Mesendoderm (in vitro differentiated cells): ENCODE results near the gene EXOSC5.

Experiments used
- DNase-seq: peaks from one replicate; pipeline ENCODE4 v3.0.0; 2013
- H2AK5ac ChIP-seq: 2 replicates; pipeline ENCODE4 v1.6.1; 2013; ENCODE audit warnings: low read length, inconsistent platforms
- H2BK120ac ChIP-seq: 2 replicates; pipeline ENCODE4 v1.6.1; 2013; ENCODE audit warnings: low read depth, mild to moderate bottlenecking, low read length, moderate library complexity, mixed read lengths
- H2BK15ac ChIP-seq: replicated peaks from 2 replicates; pipeline ENCODE4 v1.6.1; 2013; ENCODE audit warnings: low read depth, mild to moderate bottlenecking, moderate library complexity
- H2BK5ac ChIP-seq: 2 replicates; pipeline ENCODE4 v1.6.1; 2013; ENCODE audit warnings: low read length, inconsistent platforms
- H3K18ac ChIP-seq: 2 replicates; pipeline ENCODE4 v1.6.1; 2013; ENCODE audit warnings: mild to moderate bottlenecking, low read length, mixed read lengths
- H3K23ac ChIP-seq: one replicate; pipeline ENCODE4 v1.6.1; 2013; ENCODE audit warnings: low read length
- H3K27ac ChIP-seq: 2 replicates; pipeline ENCODE4 v1.5.1; 2013; ENCODE audit warnings: low read depth, mild to moderate bottlenecking, inconsistent platforms, low read length, moderate library complexity
- H3K27me3 ChIP-seq: 2 replicates; pipeline ENCODE4 v1.6.1; 2013; ENCODE audit warnings: low read length, control low read depth, mild to moderate bottlenecking, inconsistent platforms; ENCODE audit not compliant: insufficient read depth, poor library complexity
- H3K36me3 ChIP-seq: 2 replicates; pipeline ENCODE4 v1.6.1; 2013; ENCODE audit warnings: low read length, inconsistent platforms; ENCODE audit not compliant: control insufficient read depth, insufficient read depth
- H3K4ac ChIP-seq: one replicate; pipeline ENCODE4 v1.6.1; 2013; ENCODE audit warnings: low read depth, mild to moderate bottlenecking, low read length, moderate library complexity
- H3K4me1 ChIP-seq: 2 replicates; pipeline ENCODE4 v1.6.1; 2013; ENCODE audit warnings: low read depth, low read length, inconsistent platforms; ENCODE audit not compliant: control insufficient read depth
- H3K4me2 ChIP-seq: 2 replicates; pipeline ENCODE4 v1.6.1; 2013; ENCODE audit warnings: low read length
- H3K4me3 ChIP-seq: 2 replicates; pipeline ENCODE4 v1.5.1; 2013; ENCODE audit warnings: mild to moderate bottlenecking, low read length
- H3K56ac ChIP-seq: one replicate; pipeline ENCODE4 v1.6.1; 2013; ENCODE audit warnings: low read length
- H3K79me1 ChIP-seq: 2 replicates; pipeline ENCODE4 v1.6.1; 2013; ENCODE audit warnings: low read length, inconsistent platforms
- H3K79me2 ChIP-seq: 2 replicates; pipeline ENCODE4 v1.6.1; 2013; ENCODE audit warnings: mild to moderate bottlenecking, low read length; ENCODE audit not compliant: control insufficient read depth, insufficient read depth
- H3K9ac ChIP-seq: 2 replicates; pipeline ENCODE4 v1.6.1; 2013; ENCODE audit warnings: low read length, inconsistent platforms
- H4K5ac ChIP-seq: one replicate; pipeline ENCODE4 v1.6.1; 2013; ENCODE audit warnings: low read length
- H4K8ac ChIP-seq: one replicate; pipeline ENCODE4 v1.6.1; 2013; ENCODE audit warnings: low read depth, mild to moderate bottlenecking, control low read depth, low read length, moderate library complexity
- WGBS: extraction: QIAGEN DNeasy Blood & Tissue Kit; methylation state at CpG from one replicate; pipeline ENCODE4 v1.1.7; 2013; ENCODE audit warnings: low lambda C conversion rate, missing lambda C conversion rate; ENCODE audit not compliant: insufficient coverage; ENCODE audit errors: extremely low coverage; 5-methylcytosine and 5-hydroxymethylcytosine counted together

EXOSC5 gene

GRCh38 chr19:41367848-41368301 is 29.3 kb downstream of the EXOSC5 start:
- Histone ChIP-seq H2BK15ac (no peak overlapping the region), H3K23ac (no peak overlapping the region), H3K56ac (no peak overlapping the region), H3K36me3 (no peaks in the 10 kb centered on the region), H4K8ac (no peak overlapping the region), H3K18ac (no peak overlapping the region), H2BK5ac (no peak overlapping the region), H3K79me1 (peaks cover 4% of the 10 kb centered on the region), H3K4me2 (no peak overlapping the region), H3K9ac (no peak overlapping the region), H3K27me3 (no peaks in the 10 kb centered on the region), H3K4me1 (peaks cover 3% of the 10 kb centered on the region), H3K27ac (no peak overlapping the region), H2AK5ac (no peak overlapping the region), H2BK120ac (no peak overlapping the region), H4K5ac (no peak overlapping the region), H3K4me3 (no peak overlapping the region), H3K79me2 (no peaks in the 10 kb centered on the region), H3K4ac (no peak overlapping the region)
- no peak for DNase-seq
- WGBS: no CpG with 5 or more reads among the region's 6 CpGs

- Histone ChIP-seq H3K4me3 (no peak overlapping the region), H4K5ac (no peak overlapping the region), H3K79me2 (no peaks in the 10 kb centered on the region), H3K79me1 (peaks cover 4% of the 10 kb centered on the region), H3K18ac (no peak overlapping the region), H3K27me3 (no peaks in the 10 kb centered on the region), H3K23ac (no peak overlapping the region), H3K27ac (no peak overlapping the region), H2BK120ac (no peak overlapping the region), H3K36me3 (no peaks in the 10 kb centered on the region), H3K56ac (no peak overlapping the region), H3K9ac (no peak overlapping the region), H2BK5ac (no peak overlapping the region), H2AK5ac (no peak overlapping the region), H4K8ac (no peak overlapping the region), H2BK15ac (no peak overlapping the region), H3K4me2 (no peak overlapping the region), H3K4me1 (peaks cover 3% of the 10 kb centered on the region), H3K4ac (no peak overlapping the region)
- DNase-seq: no peak
- no CpG with 5 or more reads among the region's 1 CpG for WGBS
Measured at GRCh38 chr19:41366089-41366488, 31.1 kb downstream of the EXOSC5 start.

- Histone ChIP-seq H3K9ac (peak overlapping the region; percentile 90), H3K79me2 (no peaks in the 10 kb centered on the region), H3K56ac (peak overlapping the region; percentile 92), H3K79me1 (peaks cover 4% of the 10 kb centered on the region), H3K36me3 (no peaks in the 10 kb centered on the region), H3K4me2 (peak overlapping the region; percentile 84), H3K27me3 (no peaks in the 10 kb centered on the region), H4K5ac (peak overlapping the region; percentile 77), H2BK120ac (no peak overlapping the region), H2BK5ac (peak overlapping the region; percentile 82), H3K27ac (no peak overlapping the region), H2AK5ac (peak overlapping the region; percentile 96), H3K4me3 (peak overlapping the region; percentile 68), H3K23ac (no peak overlapping the region), H4K8ac (peak overlapping the region; percentile 43), H2BK15ac (no peak overlapping the region), H3K4ac (peak overlapping the region; percentile 93), H3K4me1 (peaks cover 3% of the 10 kb centered on the region), H3K18ac (peak overlapping the region; percentile 78)
- WGBS: no CpG with 5 or more reads among the region's 14 CpGs
- no peak for DNase-seq
Measured at GRCh38 chr19:41364524-41365391, 32.4 kb downstream of the EXOSC5 start.

GRCh38 chr19:41363753-41364523 is 33.2 kb downstream of the EXOSC5 start, which contains the start of gene B9D2:
Gene B9D2 (minus strand): TSS chr19:41364149. CDS start chr19:41363519, 630 bp downstream.
- peak within 1 kb of the TSS; percentile 51 for H3K27ac ChIP-seq
- peak within 1 kb of the TSS; percentile 90 for H3K9ac ChIP-seq

GRCh38 chr19:41363371-41363752 is 33.8 kb downstream of the EXOSC5 start:
- H3K4ac ChIP-seq: no peak overlapping the region
- peak overlapping the region; percentile 26 for H3K4me3 ChIP-seq
- H3K9ac ChIP-seq: peak overlapping the region; percentile 59
- H4K5ac ChIP-seq: no peak overlapping the region
- no peak overlapping the region for H2BK5ac ChIP-seq
- H3K79me2 ChIP-seq: no peaks in the 10 kb centered on the region
- no peak overlapping the region for H3K18ac ChIP-seq
- no peak overlapping the region for H2BK120ac ChIP-seq
- no peaks in the 10 kb centered on the region for H3K36me3 ChIP-seq
- peak overlapping the region; percentile 70 for H3K4me2 ChIP-seq
- peak overlapping the region; percentile 95 for H2AK5ac ChIP-seq
- no peak overlapping the region for H3K27ac ChIP-seq
- H4K8ac ChIP-seq: no peak overlapping the region
- no CpG with 5 or more reads among the region's 6 CpGs for WGBS
- DNase-seq: no peak
- H3K79me1 ChIP-seq: peaks cover 4% of the 10 kb centered on the region
- no peaks in the 10 kb centered on the region for H3K27me3 ChIP-seq
- H2BK15ac ChIP-seq: no peak overlapping the region
- peaks cover 3% of the 10 kb centered on the region for H3K4me1 ChIP-seq
- no peak overlapping the region for H3K23ac ChIP-seq
- peak overlapping the region; percentile 52 for H3K56ac ChIP-seq

More at GRCh38 chr19:41363753-41364523, 33.2 kb downstream of the EXOSC5 start, which contains the start of gene B9D2:
- peak within 1 kb of the TSS; percentile 84 for H3K4me2 ChIP-seq
- peak; percentile 99 for DNase-seq
- no peak within 1 kb of the TSS for H3K23ac ChIP-seq
- H2AK5ac ChIP-seq: peak within 1 kb of the TSS; percentile 96
- no peak within 1 kb of the TSS for H2BK15ac ChIP-seq
- H3K79me2 ChIP-seq: no peaks in the 10 kb centered on the region
- peak within 1 kb of the TSS; percentile 78 for H3K18ac ChIP-seq
- peak within 1 kb of the TSS; percentile 92 for H3K56ac ChIP-seq
- no peak within 1 kb of the TSS for H2BK120ac ChIP-seq
- H3K36me3 ChIP-seq: no peaks in the 10 kb centered on the region
- peak within 1 kb of the TSS; percentile 77 for H4K5ac ChIP-seq
- no CpG with 5 or more reads among the region's 56 CpGs for WGBS
- peaks cover 3% of the 10 kb centered on the region for H3K4me1 ChIP-seq
- no peaks in the 10 kb centered on the region for H3K27me3 ChIP-seq
- peaks cover 4% of the 10 kb centered on the region for H3K79me1 ChIP-seq
- peak within 1 kb of the TSS; percentile 82 for H2BK5ac ChIP-seq
- peak within 1 kb of the TSS; percentile 93 for H3K4ac ChIP-seq
- H4K8ac ChIP-seq: peak within 1 kb of the TSS; percentile 84
- H3K4me3 ChIP-seq: peak within 1 kb of the TSS; percentile 68
